NCI-H2107 treated with DMSO at 0.1 percent for 48 hours (cell line): ENCODE data around the gene TMEM175.

Experiments
- DNase-seq: peaks from one replicate; lab custom pipeline; 2025; ENCODE audit not compliant: unreplicated experiment; lab: John Stamatoyannopoulos, UW

TMEM175 gene

DNA sequence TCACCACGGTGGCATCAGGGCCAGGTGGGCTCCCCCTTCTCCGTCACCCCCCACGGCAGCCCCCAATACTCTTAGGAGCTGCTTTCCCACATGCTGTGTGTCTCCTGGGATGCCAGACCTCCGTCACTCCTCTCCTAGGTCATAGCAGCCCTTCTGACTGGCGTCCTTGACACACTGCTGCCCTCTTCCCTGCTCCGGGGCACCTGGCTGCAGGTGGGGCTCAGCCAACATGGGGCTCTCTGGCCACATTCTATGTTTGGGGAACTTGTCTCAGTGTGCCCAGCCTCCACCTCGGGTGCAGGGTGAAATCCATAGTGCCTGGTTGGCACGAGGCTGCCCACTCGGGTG lies 13.8 kb downstream of the TMEM175 start:
- DNase-seq = no peak

- DNase-seq = no peak
Observed at GRCh38 chr4:946517-947471, 14.5 kb downstream of the TMEM175 start.

DNA sequence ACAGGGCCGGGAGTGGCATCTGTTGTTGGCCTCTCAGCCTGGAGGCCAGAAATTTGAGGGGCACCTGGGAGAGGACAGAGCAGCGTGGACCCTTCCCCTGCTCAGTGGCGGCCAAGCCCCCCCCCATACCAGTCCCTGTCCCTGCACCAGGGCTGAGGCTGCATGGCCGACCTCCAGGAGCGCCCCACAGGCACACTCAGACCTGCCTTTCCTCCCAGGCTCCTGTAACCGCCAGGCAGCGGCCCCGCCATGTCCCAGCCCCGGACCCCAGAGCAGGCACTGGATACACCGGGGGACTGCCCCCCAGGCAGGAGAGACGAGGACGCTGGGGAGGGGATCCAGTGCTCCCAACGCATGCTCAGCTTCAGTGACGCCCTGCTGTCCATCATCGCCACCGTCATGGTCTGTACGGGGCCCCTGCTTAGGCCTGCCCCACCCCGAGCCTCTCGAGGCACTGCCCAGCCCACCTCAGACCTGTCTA lies 15.3 kb downstream of the TMEM175 start:
- DNase-seq = no peak

DNA sequence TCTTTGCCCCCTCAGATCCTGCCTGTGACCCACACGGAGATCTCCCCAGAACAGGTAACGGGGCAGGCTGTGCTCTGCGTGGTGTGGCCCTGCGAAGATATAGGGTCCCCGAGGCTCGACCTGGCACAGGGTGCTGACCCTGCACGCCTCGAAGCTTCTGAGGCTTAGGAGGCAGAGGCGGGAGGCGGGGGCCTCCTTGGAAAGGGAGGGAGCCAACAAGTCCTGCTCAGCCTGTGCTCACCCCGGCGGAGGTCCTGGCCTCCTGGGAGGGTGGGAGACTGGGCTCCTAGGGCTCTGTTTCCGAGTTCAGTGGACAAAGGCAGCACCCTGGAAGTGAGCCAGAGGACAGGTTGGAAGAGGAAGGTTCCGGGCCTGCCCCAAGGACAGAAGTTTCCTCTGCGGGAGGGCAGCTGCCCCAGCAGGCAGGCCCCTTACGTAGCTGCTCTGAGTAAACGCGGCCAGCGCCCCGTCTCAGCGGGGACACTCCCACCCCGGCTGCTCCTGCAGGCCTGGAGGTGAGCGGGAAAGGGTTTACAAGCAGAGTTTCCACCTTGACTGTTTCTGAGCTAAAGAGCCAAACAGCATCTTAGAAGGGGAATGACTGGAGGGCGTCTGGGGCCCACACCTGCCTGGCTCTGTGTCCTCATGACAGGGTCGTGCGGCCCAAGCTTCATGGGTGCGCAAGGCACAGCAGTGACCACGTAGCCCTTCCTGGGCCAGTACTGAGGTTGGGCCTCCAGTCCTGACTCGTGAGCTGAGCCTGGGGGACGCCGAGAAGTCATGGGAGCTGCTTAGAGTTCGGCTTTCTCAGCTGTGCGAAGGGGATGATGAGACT lies 16.1 kb downstream of the TMEM175 start:
- no peak for DNase-seq

- DNase-seq = no peak
Observed at GRCh38 chr4:948936-949300, 16.7 kb downstream of the TMEM175 start.

DNA sequence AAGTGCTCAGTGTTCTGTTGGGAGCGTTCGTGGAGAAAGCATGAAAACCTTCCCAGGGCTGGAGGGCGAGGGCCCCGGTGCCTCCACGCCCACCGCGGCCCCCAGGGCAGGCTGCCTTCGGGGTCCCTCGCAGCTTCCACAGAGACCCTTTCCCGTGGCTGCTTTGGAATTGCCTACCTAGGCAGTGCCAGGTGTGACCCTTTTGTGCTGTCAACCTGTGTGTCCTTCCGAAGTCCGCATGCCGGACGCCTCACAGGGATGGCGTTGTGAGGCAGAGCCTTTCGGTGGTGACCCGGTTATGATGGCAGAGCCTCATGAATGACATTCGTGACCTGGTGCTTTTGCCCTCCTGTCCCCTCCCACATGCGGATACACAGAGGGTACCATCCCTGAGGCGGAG lies 17.4 kb downstream of the TMEM175 start:
- no peak for DNase-seq

DNA sequence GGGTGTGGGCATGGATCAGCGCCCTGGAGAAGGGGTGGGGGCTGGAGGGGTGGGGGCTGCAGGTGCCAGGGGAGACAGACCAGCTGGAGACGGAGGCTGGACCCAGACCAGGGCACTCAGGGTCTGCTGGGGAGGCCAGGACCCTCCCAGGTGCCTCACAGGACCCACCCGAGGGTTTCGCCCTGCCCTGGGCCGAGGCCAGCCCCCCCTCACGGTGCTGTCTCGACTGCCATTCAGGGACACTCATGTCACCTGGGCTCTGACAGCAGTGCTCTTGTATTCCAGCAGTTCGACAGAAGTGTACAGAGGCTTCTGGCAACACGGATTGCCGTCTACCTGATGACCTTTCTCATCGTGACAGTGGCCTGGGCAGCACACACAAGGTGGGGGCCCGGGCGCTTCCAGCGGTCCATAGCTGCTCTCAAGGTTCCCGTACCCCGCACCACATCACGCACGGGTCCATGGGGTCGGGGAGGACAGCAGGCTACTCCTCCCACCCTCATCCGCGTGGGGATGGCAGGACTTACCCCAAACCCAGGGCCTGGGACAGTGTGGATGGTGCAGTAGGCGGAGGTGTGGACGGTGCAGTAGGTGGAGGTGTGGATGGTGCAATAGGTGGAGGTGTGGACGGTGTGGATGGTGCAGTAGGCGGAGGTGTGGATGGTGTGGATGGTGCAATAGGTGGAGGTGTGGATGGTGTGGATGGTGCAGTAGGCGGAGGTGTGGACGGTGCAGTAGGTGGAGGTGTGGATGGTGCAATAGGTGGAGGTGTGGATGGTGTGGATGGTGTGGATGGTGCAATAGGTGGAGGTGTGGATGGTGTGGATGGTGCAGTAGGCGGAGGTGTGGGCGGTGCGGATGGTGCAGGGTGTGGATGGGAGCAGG lies 18.1 kb downstream of the TMEM175 start:
- no peak for DNase-seq

DNA sequence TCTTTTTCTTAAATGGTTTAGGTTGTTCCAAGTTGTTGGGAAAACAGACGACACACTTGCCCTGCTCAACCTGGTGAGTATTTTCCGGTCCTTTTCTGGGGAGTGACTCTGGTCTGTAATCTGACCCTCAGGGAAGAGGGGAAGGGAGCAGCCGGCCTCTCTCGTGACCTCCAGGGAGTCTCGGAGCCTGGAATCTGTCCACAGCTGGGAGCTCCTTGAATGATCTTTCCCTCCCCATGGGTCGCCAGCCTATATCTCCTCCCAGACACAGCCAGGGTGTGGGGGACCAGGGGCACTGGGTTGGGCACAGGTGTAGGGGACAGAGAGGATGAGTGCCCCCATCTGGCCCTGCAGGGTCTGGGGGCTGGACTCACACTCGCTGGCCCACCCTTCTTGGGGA lies 18.9 kb downstream of the TMEM175 start:
- DNase-seq = no peak

- DNase-seq = no peak
Observed at GRCh38 chr4:951594-952468, 19.6 kb downstream of the TMEM175 start.

GRCh38 chr4:952881-953573 lies 20.8 kb downstream of the TMEM175 start:
- no peak for DNase-seq

GRCh38 chr4:953574-953915 lies 21.3 kb downstream of the TMEM175 start:
- no peak for DNase-seq

DNA sequence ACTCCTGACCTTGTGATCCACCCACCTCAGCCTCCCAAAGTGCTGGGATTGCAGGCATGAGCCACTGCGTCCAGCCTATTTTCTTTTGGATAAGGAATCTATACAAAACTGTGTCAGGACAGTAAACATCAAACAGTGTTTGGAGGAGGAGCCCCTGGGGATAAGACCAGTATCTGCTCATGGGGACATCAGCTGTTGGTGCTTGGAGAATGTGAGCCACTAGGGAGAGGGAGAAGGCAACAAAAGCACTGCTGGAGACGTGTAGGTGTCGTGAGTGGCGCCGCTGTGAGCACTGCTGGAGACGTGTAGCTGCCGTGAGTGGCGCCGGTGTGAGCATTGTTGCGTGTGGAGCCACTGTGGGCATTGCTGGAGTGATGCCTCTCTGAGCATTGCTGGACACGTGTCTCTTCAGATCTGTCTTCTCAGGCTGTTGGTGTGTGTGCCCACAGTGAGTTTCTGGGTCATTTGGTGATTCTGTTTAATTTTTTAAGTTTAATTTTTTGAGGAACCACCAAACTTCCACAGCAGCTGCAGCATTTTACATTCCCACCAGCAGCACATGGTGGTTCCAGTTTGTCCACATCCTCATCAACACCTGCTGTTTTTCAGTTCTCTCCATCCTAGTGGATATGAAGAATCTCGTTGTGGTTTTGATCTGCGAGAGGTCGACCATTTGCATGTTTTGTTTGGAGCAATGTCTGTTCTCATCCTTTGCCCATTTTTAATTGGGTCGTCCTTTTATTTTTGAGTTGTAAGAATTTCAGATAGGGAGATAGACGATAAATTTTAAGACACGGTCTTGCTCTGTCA lies 22.2 kb downstream of the TMEM175 start:
- no peak for DNase-seq

DNA sequence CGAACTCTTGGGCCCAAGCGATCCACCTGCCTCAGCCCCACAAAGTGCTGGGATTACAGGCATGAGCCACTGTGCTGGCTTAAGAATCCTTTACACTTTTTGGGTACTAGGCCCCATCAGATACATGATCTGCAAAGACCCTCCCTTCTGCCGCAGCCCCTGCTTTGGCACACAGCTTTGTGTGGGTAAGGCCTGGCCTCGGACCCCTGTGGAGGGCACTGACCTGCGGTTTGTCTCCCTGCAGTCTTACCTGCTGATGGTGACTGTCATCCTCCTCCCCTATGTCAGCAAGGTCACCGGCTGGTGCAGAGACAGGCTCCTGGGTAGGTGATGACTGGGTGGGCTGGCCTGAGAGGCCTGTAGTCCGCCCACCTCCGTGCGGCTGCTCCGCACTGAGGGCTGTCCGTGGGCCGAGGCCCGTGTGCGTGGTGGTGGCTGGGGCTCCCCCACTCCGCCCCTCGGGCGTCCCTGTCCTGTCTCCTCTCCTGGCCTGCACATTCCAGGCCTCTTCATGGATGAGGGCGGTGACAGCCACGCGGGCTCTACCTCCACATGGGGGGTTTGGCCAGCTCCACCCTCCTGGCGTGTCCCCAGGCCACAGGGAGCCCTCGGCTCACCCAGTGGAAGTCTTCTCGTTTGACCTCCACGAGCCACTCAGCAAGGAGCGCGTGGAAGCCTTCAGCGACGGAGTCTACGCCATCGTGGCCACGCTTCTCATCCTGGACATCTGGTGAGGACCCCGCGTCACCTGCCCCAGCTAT lies 23.1 kb downstream of the TMEM175 start:
- DNase-seq = no peak

GRCh38 chr4:955931-956381 lies 23.7 kb downstream of the TMEM175 start:
- DNase-seq = no peak

DNA sequence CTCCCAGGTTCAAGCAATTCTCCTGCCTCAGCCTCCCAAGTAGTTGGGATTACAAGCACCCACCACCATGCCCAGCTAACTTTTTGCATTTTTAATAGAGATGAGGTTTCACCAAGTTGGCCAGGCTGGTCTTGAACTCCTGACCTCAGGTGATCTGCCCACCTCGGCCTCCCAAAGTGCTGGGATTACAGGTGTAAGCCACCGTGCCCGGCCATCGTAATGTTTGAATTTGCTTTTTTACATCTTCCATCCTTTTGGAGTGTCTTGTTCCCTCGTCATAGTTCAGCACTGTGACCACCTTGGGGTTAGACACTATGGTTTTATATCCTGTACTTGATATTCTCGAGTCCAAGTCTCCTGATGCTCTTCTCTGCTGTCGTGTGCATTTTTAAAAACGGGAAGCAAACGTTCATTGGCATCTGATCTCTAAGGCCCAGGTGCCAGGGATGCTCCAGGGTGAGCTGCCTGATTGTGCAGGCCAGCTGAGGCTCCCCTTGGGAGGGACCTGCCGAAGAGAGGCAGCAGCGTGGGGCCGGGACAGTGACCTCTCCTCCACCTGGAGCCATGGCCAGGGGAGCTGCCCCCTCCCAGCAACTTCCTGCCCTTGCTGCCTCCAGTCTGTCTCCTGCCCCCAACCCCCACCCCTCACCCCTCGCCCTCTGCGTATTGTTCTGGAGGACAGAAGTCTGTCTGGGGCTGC lies 24.4 kb downstream of the TMEM175 start:
- no peak for DNase-seq

DNA sequence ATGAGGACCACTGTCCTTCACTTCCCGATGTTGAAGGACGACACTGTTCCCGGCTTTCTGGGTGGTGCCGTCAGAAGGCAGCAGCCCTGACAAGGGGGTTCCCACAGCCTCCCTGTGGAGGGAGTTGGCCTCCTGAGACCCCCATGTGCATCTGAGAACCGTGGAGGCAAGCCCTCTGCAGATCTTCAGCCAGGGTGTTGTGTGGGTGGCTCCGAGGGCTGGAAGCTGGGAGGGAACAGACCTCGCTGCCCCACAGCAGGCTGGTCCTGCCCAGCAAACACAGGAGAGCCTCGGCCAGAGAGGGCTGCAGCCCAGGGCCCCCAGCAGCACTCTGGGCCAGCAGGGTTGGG lies 24.9 kb downstream of the TMEM175 start:
- no peak for DNase-seq

GRCh38 chr4:957581-958313 lies 25.5 kb downstream of the TMEM175 start:
- DNase-seq = no peak
